ENCODE data around the gene MAPKAPK2. TPM values are rescaled to one million over a fixed set of nuclear protein-coding genes. Genes with fewer than 3 reads are reported as not detected.

MAPKAPK2 gene
- total RNA-seq, 4 donors from 2014 or later = 37.8 to 63.3 (median 42.9) TPM

- TF ChIP-seq CTCF (IDR thresholded peaks at IDR 0.05; ENCODE audit: low read depth) = no peak
Measured at GRCh38 chr1:206706298-206706791, 21.6 kb downstream of the MAPKAPK2 start.

GRCh38 chr1:206706806-206707366 lies 22.2 kb downstream of the MAPKAPK2 start:
- TF ChIP-seq CTCF (IDR thresholded peaks at IDR 0.05; ENCODE audit: low read depth) = no peak

GRCh38 chr1:206708058-206708457 lies 23.4 kb downstream of the MAPKAPK2 start:
- TF ChIP-seq CTCF (IDR thresholded peaks at IDR 0.05; ENCODE audit: low read depth) = no peak

- no peak for TF ChIP-seq CTCF (IDR thresholded peaks at IDR 0.05; ENCODE audit: low read depth)
Measured at GRCh38 chr1:206708882-206709281, 24.2 kb downstream of the MAPKAPK2 start.

GRCh38 chr1:206709322-206709721 lies 24.6 kb downstream of the MAPKAPK2 start:
- TF ChIP-seq CTCF (IDR thresholded peaks at IDR 0.05; ENCODE audit: low read depth) = no peak

GRCh38 chr1:206709772-206710459 lies 25.2 kb downstream of the MAPKAPK2 start:
- TF ChIP-seq CTCF (IDR thresholded peaks at IDR 0.05; ENCODE audit: low read depth) = no peak

- no peak for TF ChIP-seq CTCF (IDR thresholded peaks at IDR 0.05; ENCODE audit: low read depth)
Measured at GRCh38 chr1:206710460-206710823, 25.7 kb downstream of the MAPKAPK2 start.
